Measurements from ENCODE around the gene ZBTB16.

DNA sequence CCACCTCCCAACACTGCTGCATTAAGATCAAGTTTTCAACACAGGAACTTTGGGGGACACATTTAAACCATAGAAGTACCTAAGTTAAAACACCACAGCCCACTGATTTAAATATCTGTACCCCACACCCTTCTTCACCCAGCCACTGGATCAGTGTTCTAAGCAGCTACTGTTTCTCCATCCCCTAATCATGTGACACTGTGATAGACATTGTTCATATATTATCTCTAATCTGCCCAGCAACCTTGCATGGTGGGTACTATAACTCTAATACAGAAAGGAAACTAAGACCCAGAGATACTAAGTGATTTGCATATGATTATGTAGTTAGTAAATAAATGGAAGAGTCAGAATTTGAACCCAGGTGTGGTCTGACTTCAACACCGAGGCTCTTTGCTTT lies 166.2 kb downstream of the ZBTB16 start:
- TF ChIP-seq CTCF (IDR thresholded peaks at IDR 0.05), result no peak
- no peak for TF ChIP-seq POLR2A (IDR thresholded peaks at IDR 0.05)

All from adrenal gland (tissue), 5 donors.